PFSK-1 (cell line): ENCODE data around the gene PPCDC.

Experiments used
- FOXP2 ChIP-seq: optimal IDR thresholded peaks from 2 replicates; pipeline ENCODE3; 2011; ENCODE audit warnings: borderline replicate concordance, control low read depth, inconsistent platforms; ENCODE audit not compliant: insufficient read depth; ENCODE audit errors: extremely low read length, extremely low read depth
- POLR2AphosphoS5 ChIP-seq: IDR thresholded peaks from 2 replicates; pipeline ENCODE4 v1.6.1; 2012; ENCODE audit warnings: low read depth, mild to moderate bottlenecking, control low read depth, low read length, moderate library complexity
- SIN3A ChIP-seq: IDR thresholded peaks from 2 replicates; pipeline ENCODE4 v1.6.1; 2012; ENCODE audit warnings: mild to moderate bottlenecking, low read length, moderate library complexity, borderline replicate concordance; ENCODE audit not compliant: insufficient read depth
- TAF1 ChIP-seq: IDR thresholded peaks from 2 replicates; pipeline ENCODE4 v1.6.1; 2012; ENCODE audit warnings: low read length, control low read depth, borderline replicate concordance; ENCODE audit not compliant: insufficient read depth
- TF ChIP-seq, protein P1 (sequence below), 2 experiments: IDR thresholded peaks; 2 replicates each; pipeline versions ENCODE4 v1.6.1 to v1.8.0; 2011 to 2012; ENCODE audit warnings: low read depth in 2 of 2, low read length in 2 of 2, control low read depth in 1 of 2, inconsistent platforms in 1 of 2, mild to moderate bottlenecking in 1 of 2, moderate library complexity in 1 of 2; ENCODE audit not compliant: insufficient read depth in 1 of 2

Gene PPCDC

DNA sequence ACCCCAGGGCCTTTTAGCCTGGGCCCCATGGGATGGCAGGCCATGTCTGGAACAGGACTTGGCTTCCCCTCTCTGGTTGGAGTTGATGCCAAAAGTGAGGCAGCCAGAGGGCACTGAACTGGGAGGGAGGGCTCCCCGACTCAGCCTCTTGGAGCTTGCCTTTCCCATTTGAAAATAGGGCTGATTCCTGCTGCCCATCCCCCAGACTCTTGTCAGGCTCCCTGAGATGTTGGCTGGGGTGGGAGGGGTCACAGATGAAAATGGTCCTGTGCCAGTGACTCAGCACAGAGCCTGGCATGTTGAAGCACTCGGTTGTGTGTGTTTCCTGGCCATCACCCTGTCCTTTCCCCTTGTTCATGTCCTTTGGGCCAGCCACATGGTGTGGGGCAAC lies 6.6 kb downstream of the PPCDC start:
- TF ChIP-seq SIN3A (no peak), FOXP2 (no peak), TAF1 (no peak), POLR2AphosphoS5 (no peak)
- TF ChIP-seq, protein P1, sequence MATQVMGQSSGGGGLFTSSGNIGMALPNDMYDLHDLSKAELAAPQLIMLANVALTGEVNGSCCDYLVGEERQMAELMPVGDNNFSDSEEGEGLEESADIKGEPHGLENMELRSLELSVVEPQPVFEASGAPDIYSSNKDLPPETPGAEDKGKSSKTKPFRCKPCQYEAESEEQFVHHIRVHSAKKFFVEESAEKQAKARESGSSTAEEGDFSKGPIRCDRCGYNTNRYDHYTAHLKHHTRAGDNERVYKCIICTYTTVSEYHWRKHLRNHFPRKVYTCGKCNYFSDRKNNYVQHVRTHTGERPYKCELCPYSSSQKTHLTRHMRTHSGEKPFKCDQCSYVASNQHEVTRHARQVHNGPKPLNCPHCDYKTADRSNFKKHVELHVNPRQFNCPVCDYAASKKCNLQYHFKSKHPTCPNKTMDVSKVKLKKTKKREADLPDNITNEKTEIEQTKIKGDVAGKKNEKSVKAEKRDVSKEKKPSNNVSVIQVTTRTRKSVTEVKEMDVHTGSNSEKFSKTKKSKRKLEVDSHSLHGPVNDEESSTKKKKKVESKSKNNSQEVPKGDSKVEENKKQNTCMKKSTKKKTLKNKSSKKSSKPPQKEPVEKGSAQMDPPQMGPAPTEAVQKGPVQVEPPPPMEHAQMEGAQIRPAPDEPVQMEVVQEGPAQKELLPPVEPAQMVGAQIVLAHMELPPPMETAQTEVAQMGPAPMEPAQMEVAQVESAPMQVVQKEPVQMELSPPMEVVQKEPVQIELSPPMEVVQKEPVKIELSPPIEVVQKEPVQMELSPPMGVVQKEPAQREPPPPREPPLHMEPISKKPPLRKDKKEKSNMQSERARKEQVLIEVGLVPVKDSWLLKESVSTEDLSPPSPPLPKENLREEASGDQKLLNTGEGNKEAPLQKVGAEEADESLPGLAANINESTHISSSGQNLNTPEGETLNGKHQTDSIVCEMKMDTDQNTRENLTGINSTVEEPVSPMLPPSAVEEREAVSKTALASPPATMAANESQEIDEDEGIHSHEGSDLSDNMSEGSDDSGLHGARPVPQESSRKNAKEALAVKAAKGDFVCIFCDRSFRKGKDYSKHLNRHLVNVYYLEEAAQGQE (IDR thresholded peaks at IDR 0.05; ENCODE audit: insufficient read depth in 1 of 2, low read depth in 2 of 2, low read length in 2 of 2) = no peak

DNA sequence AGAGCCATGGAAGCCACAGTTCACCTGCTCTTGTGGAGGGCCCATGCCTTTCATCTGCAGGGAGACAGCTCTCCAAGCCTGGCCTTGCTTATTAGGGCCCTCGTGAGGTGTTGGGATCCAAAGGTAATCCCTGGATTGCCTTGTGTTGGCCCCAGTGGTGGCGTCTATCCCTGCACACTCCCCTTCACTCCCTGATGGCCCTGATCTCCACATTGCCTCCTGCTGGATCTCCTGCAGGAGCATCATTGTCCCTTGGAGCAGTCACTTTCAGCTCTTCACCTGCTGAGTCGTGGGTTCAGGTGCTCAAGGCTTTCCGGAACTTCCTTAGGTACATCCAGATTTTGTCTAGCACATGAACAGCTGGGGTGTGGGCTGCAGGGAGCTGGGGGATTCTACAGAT lies 7.0 kb downstream of the PPCDC start:
- TF ChIP-seq SIN3A (no peak), FOXP2 (no peak), POLR2AphosphoS5 (no peak), TAF1 (no peak)
- TF ChIP-seq, protein P1 (IDR thresholded peaks at IDR 0.05; ENCODE audit: insufficient read depth in 1 of 2, low read depth in 2 of 2, low read length in 2 of 2) = no peak

DNA sequence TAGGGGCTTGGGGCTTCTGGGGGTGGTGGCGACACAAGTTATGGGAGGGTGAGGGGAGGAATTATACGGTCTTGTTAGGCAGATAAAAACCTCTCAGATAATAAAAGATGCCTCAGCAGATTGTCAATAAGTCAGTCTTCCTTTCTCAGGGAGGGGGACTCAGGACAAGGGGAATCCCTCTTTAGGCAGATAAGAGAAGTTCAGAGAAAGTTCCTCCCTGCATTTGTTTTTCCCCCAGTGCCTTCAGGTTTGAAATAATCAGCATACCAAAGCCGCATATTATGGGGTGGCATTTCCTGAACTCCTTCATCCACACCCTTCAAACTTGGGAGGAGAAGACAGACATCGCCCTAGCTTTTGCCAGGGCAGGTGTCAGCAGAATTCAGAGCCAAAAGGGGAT lies 8.5 kb downstream of the PPCDC start:
- TF ChIP-seq FOXP2 = no peak
- TF ChIP-seq POLR2AphosphoS5 = no peak
- TF ChIP-seq, protein P1 (IDR thresholded peaks at IDR 0.05; ENCODE audit: insufficient read depth in 1 of 2, low read depth in 2 of 2, low read length in 2 of 2) = no peak

DNA sequence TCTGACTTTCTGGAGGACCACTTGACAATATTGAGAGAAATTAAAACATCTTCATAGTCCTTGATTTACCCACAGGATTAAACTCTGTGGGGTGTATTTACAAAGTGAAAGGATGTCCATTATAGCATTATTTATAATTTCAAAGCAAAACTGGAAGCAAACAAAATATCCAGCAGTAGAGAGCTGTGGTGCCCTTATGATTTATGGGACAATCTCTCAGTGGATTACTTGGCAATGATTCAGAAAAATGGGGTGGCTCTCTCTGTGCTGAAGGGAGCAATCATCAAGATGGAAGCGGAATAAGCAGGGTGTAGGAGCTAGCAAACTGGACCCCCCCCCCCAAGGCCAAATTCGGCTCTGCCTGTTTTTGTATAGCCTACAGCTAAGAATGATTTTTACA lies 9.0 kb downstream of the PPCDC start:
- TF ChIP-seq POLR2AphosphoS5 (no peak), FOXP2 (no peak), SIN3A (no peak), TAF1 (no peak)
- TF ChIP-seq, protein P1 (IDR thresholded peaks at IDR 0.05; ENCODE audit: insufficient read depth in 1 of 2, low read depth in 2 of 2, low read length in 2 of 2) = no peak

DNA sequence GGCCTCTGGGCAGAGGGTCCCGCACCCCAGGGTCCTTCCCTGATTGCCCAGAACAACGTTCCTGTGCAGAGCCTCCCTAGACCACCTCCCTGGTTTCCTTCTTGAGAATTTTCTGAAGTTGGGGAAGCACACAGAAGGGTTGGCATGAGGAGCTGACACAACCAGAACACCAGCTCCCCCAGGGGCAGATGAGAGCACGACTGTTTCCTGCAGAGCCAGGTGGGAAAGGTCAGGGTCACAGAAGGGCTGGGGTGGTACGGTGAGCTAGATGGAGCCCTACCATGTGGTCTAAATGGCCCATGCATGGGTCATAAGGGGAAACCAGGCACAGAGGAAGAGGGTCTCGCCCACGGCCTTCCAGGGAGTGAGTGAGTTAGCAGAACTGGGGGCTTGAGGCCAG lies 10.4 kb downstream of the PPCDC start:
- no peak for TF ChIP-seq FOXP2
- no peak for TF ChIP-seq SIN3A
- no peak for TF ChIP-seq POLR2AphosphoS5
- TF ChIP-seq TAF1 = no peak
- TF ChIP-seq, protein P1 (IDR thresholded peaks at IDR 0.05; ENCODE audit: insufficient read depth in 1 of 2, low read depth in 2 of 2, low read length in 2 of 2) = no peak
